Neuronal stem cell (in vitro differentiated cells): ENCODE results near the gene PIWIL4.

Source experiments
- DNase-seq: peaks from one replicate; pipeline ENCODE4 v3.0.0-alpha.2; 2013; ENCODE audit warnings: low spot score
- H2AFZ ChIP-seq: one replicate; pipeline ENCODE4 v1.6.1; 2013; ENCODE audit warnings: mild to moderate bottlenecking, low read length, inconsistent platforms
- H2AK5ac ChIP-seq: 2 replicates; pipeline ENCODE4 v1.6.1; 2013; ENCODE audit warnings: low read depth, mild to moderate bottlenecking, inconsistent platforms, low read length, moderate library complexity, mixed read lengths
- H2BK120ac ChIP-seq: 2 replicates; pipeline ENCODE4 v1.6.1; 2013; ENCODE audit warnings: low read depth, mild to moderate bottlenecking, inconsistent platforms, low read length, moderate library complexity, mixed read lengths
- H2BK12ac ChIP-seq: one replicate; pipeline ENCODE4 v1.6.1; 2013; ENCODE audit warnings: low read length, inconsistent platforms
- H2BK15ac ChIP-seq: 2 replicates; pipeline ENCODE4 v1.6.1; 2013; ENCODE audit warnings: mild to moderate bottlenecking, low read length, inconsistent platforms, mixed read lengths
- H2BK5ac ChIP-seq: one replicate; pipeline ENCODE4 v1.6.1; 2013; ENCODE audit warnings: inconsistent platforms, mild to moderate bottlenecking, low read length, moderate library complexity
- H3K14ac ChIP-seq: one replicate; pipeline ENCODE4 v1.6.1; 2013; ENCODE audit warnings: low read length, inconsistent platforms
- H3K18ac ChIP-seq: 2 replicates; pipeline ENCODE4 v1.6.1; 2013; ENCODE audit warnings: low read length, inconsistent platforms
- H3K23ac ChIP-seq: 2 replicates; pipeline ENCODE4 v1.6.1; 2013; ENCODE audit warnings: low read depth, mild to moderate bottlenecking, mixed read lengths, low read length, inconsistent platforms; ENCODE audit not compliant: poor library complexity
- H3K27ac ChIP-seq: replicated peaks from 3 replicates; pipeline ENCODE4 v1.5.1; 2013; ENCODE audit warnings: low read length, inconsistent platforms
- H3K27me3 ChIP-seq, 3 experiments: 2 replicates each; pipeline ENCODE4 v1.6.1; 2013; ENCODE audit warnings: low read length in 3 of 3, mild to moderate bottlenecking in 2 of 3, inconsistent platforms in 1 of 3, low read depth in 1 of 3, mixed read lengths in 1 of 3, moderate library complexity in 1 of 3; ENCODE audit not compliant: control insufficient read depth in 3 of 3, insufficient read depth in 3 of 3
- H3K36me3 ChIP-seq, 2 donors: replicated peaks in 1 of 2; 2 replicates each; pipeline ENCODE4 v1.6.1; 2013; ENCODE audit warnings: low read length in 2 of 2; ENCODE audit not compliant: control insufficient read depth in 2 of 2, insufficient read depth in 2 of 2
- H3K4ac ChIP-seq: 2 replicates; pipeline ENCODE4 v1.6.1; 2013; ENCODE audit warnings: inconsistent platforms, mild to moderate bottlenecking, low read length, moderate library complexity
- H3K4me1 ChIP-seq, 2 donors: 1 replicate in 1 of 2; 2 replicates in 1 of 2; pipeline ENCODE4 v1.6.1; 2013; ENCODE audit warnings: low read length in 2 of 2, low read depth in 1 of 2; ENCODE audit not compliant: control insufficient read depth in 2 of 2, insufficient read depth in 1 of 2
- H3K4me2 ChIP-seq: one replicate; pipeline ENCODE4 v1.6.1; 2013; ENCODE audit warnings: mild to moderate bottlenecking, low read length, inconsistent platforms; ENCODE audit not compliant: insufficient read depth, poor library complexity, severe bottlenecking
- H3K4me3 ChIP-seq, 2 donors: 2 replicates each; pipeline ENCODE4 v1.5.1; 2013; ENCODE audit warnings: low read length in 2 of 2, mild to moderate bottlenecking in 2 of 2, inconsistent platforms in 1 of 2, moderate library complexity in 1 of 2
- H3K79me1 ChIP-seq: one replicate; pipeline ENCODE4 v1.6.1; 2013; ENCODE audit warnings: low read depth, mild to moderate bottlenecking, inconsistent platforms, low read length, moderate library complexity
- H3K9ac ChIP-seq: one replicate; pipeline ENCODE4 v1.6.1; 2013; ENCODE audit warnings: mild to moderate bottlenecking, low read depth, low read length, inconsistent platforms; ENCODE audit not compliant: poor library complexity
- H3K9me3 ChIP-seq, 2 donors: replicated peaks in 1 of 2; 2 replicates each; pipeline versions ENCODE3 to v1.6.1; 2013; ENCODE audit warnings: low read length in 2 of 2, mild to moderate bottlenecking in 2 of 2, inconsistent platforms in 1 of 2, low read depth in 1 of 2, mixed read lengths in 1 of 2, moderate library complexity in 1 of 2; ENCODE audit not compliant: control insufficient read depth in 2 of 2, insufficient read depth in 1 of 2
- H4K8ac ChIP-seq: one replicate; pipeline ENCODE4 v1.6.1; 2013; ENCODE audit warnings: low read depth, mild to moderate bottlenecking, inconsistent platforms, low read length, moderate library complexity
- H4K91ac ChIP-seq: one replicate; pipeline ENCODE4 v1.6.1; 2013; ENCODE audit warnings: low read length, low read depth, mild to moderate bottlenecking, inconsistent platforms; ENCODE audit not compliant: poor library complexity
- WGBS, 2 donors: extraction: QIAGEN DNeasy Blood & Tissue Kit; methylation state at CpG; one replicate each; pipeline ENCODE4 v1.1.7; 2013; ENCODE audit warnings: missing lambda C conversion rate in 2 of 2, mixed read lengths in 1 of 2; ENCODE audit not compliant: insufficient read length in 2 of 2, insufficient replicate concordance in 1 of 2; ENCODE audit errors: extremely low coverage in 2 of 2; 5-methylcytosine and 5-hydroxymethylcytosine counted together

The PIWIL4 gene

DNA sequence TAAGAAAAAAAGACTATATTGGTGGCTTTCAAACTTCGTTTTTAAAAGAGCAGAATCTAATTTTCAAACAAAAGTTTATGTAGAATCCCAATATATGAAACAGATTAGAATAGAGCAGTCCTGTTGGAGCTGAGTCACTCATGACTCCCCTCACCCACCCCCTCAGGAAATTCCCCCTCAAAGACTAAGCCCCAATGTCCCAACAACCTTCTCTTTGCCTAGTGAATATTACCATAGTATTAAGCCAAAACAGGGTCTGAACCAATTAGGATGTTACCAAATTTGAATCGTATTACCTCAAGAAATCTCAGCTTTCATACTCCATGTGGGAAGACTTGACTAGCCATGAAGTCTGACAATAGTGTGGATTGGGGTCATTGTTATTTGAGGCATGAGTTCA lies 7.8 kb upstream of the PIWIL4 start:
- H2BK12ac ChIP-seq = no peak overlapping the region
- H3K4me1 ChIP-seq = peaks cover 0 to 4% of the 10 kb centered on the region in 2 donors
- no peaks in the 10 kb centered on the region for H3K27me3 ChIP-seq
- H2AK5ac ChIP-seq = no peak overlapping the region
- H2BK15ac ChIP-seq = no peak overlapping the region
- H2BK120ac ChIP-seq = no peak overlapping the region
- no peak overlapping the region for H2BK5ac ChIP-seq
- no peak overlapping the region for H3K9ac ChIP-seq
- no peak overlapping the region for H4K91ac ChIP-seq
- H3K14ac ChIP-seq = no peak overlapping the region
- no CpG with 5 or more reads among the region's 2 CpGs for WGBS, 2 donors
- no peaks in the 10 kb centered on the region for H3K79me1 ChIP-seq
- H3K4ac ChIP-seq = no peak overlapping the region
- H3K4me3 ChIP-seq = no peak overlapping the region
- no peak overlapping the region for H3K23ac ChIP-seq
- H3K18ac ChIP-seq = no peak overlapping the region
- no peak overlapping the region for H4K8ac ChIP-seq
- H3K9me3 ChIP-seq = no peaks in the 10 kb centered on the region
- no peak overlapping the region for H2AFZ ChIP-seq
- no peak overlapping the region for H3K27ac ChIP-seq
- no peaks in the 10 kb centered on the region for H3K36me3 ChIP-seq
- H3K4me2 ChIP-seq = no peak overlapping the region
- no peak for DNase-seq

- H2BK12ac ChIP-seq = no peak overlapping the region
- no CpG with 5 or more reads among the region's 3 CpGs for WGBS, 2 donors
- H3K4ac ChIP-seq = no peak overlapping the region
- H2AFZ ChIP-seq = no peak overlapping the region
- H2AK5ac ChIP-seq = no peak overlapping the region
- H2BK15ac ChIP-seq = no peak overlapping the region
- no peak overlapping the region for H3K18ac ChIP-seq
- no peak overlapping the region for H4K91ac ChIP-seq
- H2BK120ac ChIP-seq = no peak overlapping the region
- no peak for DNase-seq
- H3K36me3 ChIP-seq = no peaks in the 10 kb centered on the region
- H3K4me3 ChIP-seq = no peak overlapping the region
- H3K27ac ChIP-seq = no peak overlapping the region
- no peak overlapping the region for H2BK5ac ChIP-seq
- no peaks in the 10 kb centered on the region for H3K79me1 ChIP-seq
- no peak overlapping the region for H4K8ac ChIP-seq
- no peak overlapping the region for H3K9ac ChIP-seq
- H3K27me3 ChIP-seq = no peaks in the 10 kb centered on the region
- H3K23ac ChIP-seq = no peak overlapping the region
- no peak overlapping the region for H3K14ac ChIP-seq
- no peak overlapping the region for H3K4me2 ChIP-seq
- H3K4me1 ChIP-seq = peaks cover 0 to 4% of the 10 kb centered on the region in 2 donors
- H3K9me3 ChIP-seq = no peaks in the 10 kb centered on the region
Observed at GRCh38 chr11:94560834-94561233, 6.3 kb upstream of the PIWIL4 start.

- no peak for DNase-seq
- H3K27ac ChIP-seq = no peak overlapping the region
Observed at GRCh38 chr11:94563176-94563847, 3.9 kb upstream of the PIWIL4 start.

GRCh38 chr11:94563848-94564467 lies 3.2 kb upstream of the PIWIL4 start:
- H3K9me3 ChIP-seq = no peaks in the 10 kb centered on the region
- peaks cover 0 to 4% of the 10 kb centered on the region in 2 donors for H3K4me1 ChIP-seq
- no peak overlapping the region for H4K8ac ChIP-seq
- no CpG with 5 or more reads among the region's 8 CpGs for WGBS, 2 donors
- peak overlapping the region; percentile 11 for H2AFZ ChIP-seq
- H2BK12ac ChIP-seq = no peak overlapping the region
- no peak for DNase-seq
- no peak overlapping the region for H2BK15ac ChIP-seq
- no peak overlapping the region for H2BK5ac ChIP-seq
- no peak overlapping the region for H3K18ac ChIP-seq
- no peaks in the 10 kb centered on the region for H3K36me3 ChIP-seq
- no peak overlapping the region for H3K23ac ChIP-seq
- no peak overlapping the region for H3K4ac ChIP-seq
- no peak overlapping the region for H3K9ac ChIP-seq
- H4K91ac ChIP-seq = no peak overlapping the region
- no peaks in the 10 kb centered on the region for H3K27me3 ChIP-seq
- H3K79me1 ChIP-seq = no peaks in the 10 kb centered on the region
- H2AK5ac ChIP-seq = no peak overlapping the region
- no peak overlapping the region for H2BK120ac ChIP-seq
- H3K27ac ChIP-seq = no peak overlapping the region
- no peak overlapping the region for H3K4me3 ChIP-seq
- no peak overlapping the region for H3K14ac ChIP-seq
- H3K4me2 ChIP-seq = no peak overlapping the region

More at GRCh38 chr11:94563176-94563847, 3.9 kb upstream of the PIWIL4 start:
- no peaks in the 10 kb centered on the region for H3K27me3 ChIP-seq
- H2BK12ac ChIP-seq = no peak overlapping the region
- H3K9me3 ChIP-seq = no peaks in the 10 kb centered on the region
- H2AK5ac ChIP-seq = no peak overlapping the region
- H2BK5ac ChIP-seq = no peak overlapping the region
- H3K18ac ChIP-seq = no peak overlapping the region
- no peak overlapping the region for H2AFZ ChIP-seq
- no peak overlapping the region for H3K23ac ChIP-seq
- no peak overlapping the region for H3K4me2 ChIP-seq
- no CpG with 5 or more reads among the region's 4 CpGs for WGBS, 2 donors
- H3K4me3 ChIP-seq = no peak overlapping the region
- H3K14ac ChIP-seq = no peak overlapping the region
- H2BK120ac ChIP-seq = no peak overlapping the region
- no peaks in the 10 kb centered on the region for H3K79me1 ChIP-seq
- H3K36me3 ChIP-seq = no peaks in the 10 kb centered on the region
- no peak overlapping the region for H3K9ac ChIP-seq
- H3K4me1 ChIP-seq = peaks cover 0 to 4% of the 10 kb centered on the region in 2 donors
- H3K4ac ChIP-seq = no peak overlapping the region
- H4K8ac ChIP-seq = no peak overlapping the region
- no peak overlapping the region for H2BK15ac ChIP-seq
- H4K91ac ChIP-seq = no peak overlapping the region
